HG03354 (cell line): ENCODE measurements around the gene DSN1.
"Not testable (repeated sequence)": the region's sequence is repeated elsewhere in the genome, so short reads cannot be mapped to it uniquely, and the experiment has no call there.

Experiments
- ATAC-seq: cut with Tn5 transposase; IDR thresholded peaks from one replicate; pipeline ENCODE4 v1.9.1; 2021; ENCODE audit warnings: mild to moderate bottlenecking; ENCODE audit not compliant: unreplicated experiment, poor library complexity, severe bottlenecking

Gene DSN1

GRCh38 chr20:36773597-36774390 is at the start of gene DSN1:
Gene DSN1 (minus strand): TSS chr20:36773763. CDS start chr20:36771458, 2,305 bp downstream.
- peak; percentile 88 for ATAC-seq

GRCh38 chr20:36823121-36823520 is 49.6 kb upstream of the DSN1 start:
- ATAC-seq: no peak

GRCh38 chr20:36821964-36822437 is 48.4 kb upstream of the DSN1 start:
- ATAC-seq: no peak

- no peak for ATAC-seq
Observed at GRCh38 chr20:36820928-36821327, 47.4 kb upstream of the DSN1 start.

GRCh38 chr20:36820073-36820472 is 46.5 kb upstream of the DSN1 start:
- ATAC-seq: no peak

GRCh38 chr20:36819659-36820058 is 46.1 kb upstream of the DSN1 start:
- no peak for ATAC-seq

- no peak for ATAC-seq
Observed at GRCh38 chr20:36818861-36819260, 45.3 kb upstream of the DSN1 start.

GRCh38 chr20:36818185-36818584 is 44.6 kb upstream of the DSN1 start:
- no peak for ATAC-seq

- ATAC-seq: no peak
Observed at GRCh38 chr20:36817496-36817895, 43.9 kb upstream of the DSN1 start.

GRCh38 chr20:36815454-36816091 is 42.0 kb upstream of the DSN1 start:
- no peak for ATAC-seq

- ATAC-seq: no peak
Observed at GRCh38 chr20:36812594-36813463, 39.3 kb upstream of the DSN1 start.

GRCh38 chr20:36808317-36809257 is 35.0 kb upstream of the DSN1 start:
- no peak for ATAC-seq

GRCh38 chr20:36806049-36806448 is 32.5 kb upstream of the DSN1 start:
- ATAC-seq: no peak

GRCh38 chr20:36805396-36805795 is 31.8 kb upstream of the DSN1 start:
- no peak for ATAC-seq

- no peak for ATAC-seq
Observed at GRCh38 chr20:36804425-36804824, 30.9 kb upstream of the DSN1 start.

GRCh38 chr20:36802326-36803222 is 29.0 kb upstream of the DSN1 start:
- ATAC-seq: no peak

GRCh38 chr20:36800410-36800809 is 26.8 kb upstream of the DSN1 start:
- no peak for ATAC-seq

- not testable (repeated sequence) for ATAC-seq
Observed at GRCh38 chr20:36799313-36799712, 25.8 kb upstream of the DSN1 start.
